Inferior parietal cortex (tissue), 1 donor: ENCODE measurements around the gene GTSF1L.
"Not testable (repeated sequence)": the region's sequence is repeated elsewhere in the genome, so short reads cannot be mapped to it uniquely, and the experiment has no call there.

ENCODE experiments used
- DNase-seq: peaks from one replicate; pipeline ENCODE4 v3.0.0-alpha.2; 2016; ENCODE audit errors: extremely low spot score

GTSF1L gene

DNA sequence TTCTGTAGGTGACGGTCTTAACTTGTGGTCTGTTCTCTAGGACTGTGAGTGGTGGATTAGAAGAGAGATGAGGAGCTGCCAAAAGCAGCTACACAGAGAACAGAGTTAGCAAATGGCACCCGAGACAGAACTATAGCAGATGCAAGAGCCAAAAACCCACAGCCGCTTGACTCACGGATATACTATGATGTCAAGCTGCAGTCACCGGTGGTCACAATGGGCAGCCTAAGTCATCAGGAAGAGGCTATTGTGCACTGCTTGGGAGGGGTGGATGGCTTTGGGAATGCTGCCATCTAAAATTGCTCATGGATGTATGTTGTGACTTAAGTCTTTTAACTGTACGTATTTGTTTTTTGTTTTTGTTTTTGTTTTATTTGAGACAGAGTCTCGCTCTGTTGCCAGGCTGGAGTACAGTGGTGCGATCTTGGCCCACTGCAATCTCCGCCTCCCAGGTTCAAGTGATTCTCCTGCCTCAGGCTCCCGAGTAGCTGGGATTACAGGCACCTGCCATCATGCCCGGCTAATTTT is at the start of gene GTSF1L:
GTSF1L (minus strand) TSS at position 192 of the 528 bp plus-strand sequence. CDS start 308 bp downstream, outside the sequence.
- no peak for DNase-seq

DNA sequence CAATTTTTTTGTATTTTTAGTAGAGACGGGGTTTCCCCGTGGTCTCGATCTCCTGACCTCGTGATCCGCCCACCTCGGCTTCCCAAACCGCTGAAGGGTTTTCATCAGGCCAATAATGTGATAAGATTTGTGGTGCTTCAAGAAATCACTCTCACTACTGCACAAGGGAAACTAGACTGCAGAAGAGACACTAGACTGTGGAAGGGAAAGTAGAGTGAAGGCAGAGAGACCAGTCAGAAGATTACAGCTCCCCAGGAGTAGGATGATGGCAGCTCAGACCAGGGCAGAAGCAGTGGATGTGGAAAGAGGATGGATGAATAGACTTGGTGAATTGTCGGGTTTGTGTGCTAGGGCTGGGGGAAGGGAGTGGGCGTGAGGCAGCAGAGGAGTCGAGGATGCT is 48.0 kb upstream of the GTSF1L start:
- DNase-seq = no peak

DNA sequence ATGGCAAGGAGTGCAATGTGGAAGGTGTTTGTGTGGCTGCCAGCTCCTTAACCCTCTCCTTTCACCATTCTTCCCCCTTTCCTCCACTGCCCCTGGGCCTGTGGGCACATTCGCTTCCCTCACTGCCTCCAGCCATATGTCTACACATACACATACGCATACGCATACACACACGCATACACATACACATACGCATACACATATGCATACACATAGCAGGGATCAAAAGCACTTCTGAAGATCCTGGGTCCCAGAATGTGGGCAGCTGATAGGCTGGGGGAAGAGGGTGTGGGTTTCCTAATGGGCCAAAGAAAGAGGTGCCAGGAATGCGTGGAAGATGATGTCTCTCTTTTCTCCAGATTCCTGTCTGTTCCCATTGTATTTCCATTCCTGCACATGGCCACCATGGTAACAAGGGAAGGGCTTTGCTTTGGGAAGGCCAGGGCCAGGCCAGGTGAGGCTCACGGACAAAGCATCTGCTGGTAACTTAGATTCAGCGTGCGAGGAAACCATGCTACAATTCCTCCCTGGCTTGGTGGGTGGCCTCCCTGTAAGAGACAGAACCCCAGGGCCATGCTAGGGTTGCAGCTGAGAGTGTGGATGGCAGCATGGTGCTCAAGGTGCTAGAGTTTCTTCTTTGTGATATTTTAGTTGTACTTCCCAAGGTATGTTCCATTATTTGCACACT is 44.8 kb upstream of the GTSF1L start:
- DNase-seq = no peak

DNA sequence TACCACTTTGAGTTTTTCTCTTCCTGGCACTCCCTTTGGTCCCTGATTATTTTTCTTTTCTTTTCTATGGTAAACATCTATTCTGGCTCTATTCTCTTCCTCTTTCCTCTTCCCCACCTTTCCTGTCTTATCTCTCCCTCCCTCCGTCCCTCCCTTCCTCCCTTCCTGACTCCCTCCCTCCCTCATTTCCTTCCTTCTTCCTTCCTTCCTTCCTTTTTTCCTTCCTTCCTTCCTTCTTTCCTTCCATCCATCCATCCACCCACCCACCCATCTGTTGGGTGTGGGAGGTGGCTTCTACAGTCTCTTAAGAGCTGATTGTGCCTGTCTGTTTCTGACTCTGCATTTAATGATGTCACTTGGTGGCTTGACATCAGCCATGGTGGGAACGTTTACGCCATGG is 43.5 kb upstream of the GTSF1L start:
- no peak for DNase-seq

DNA sequence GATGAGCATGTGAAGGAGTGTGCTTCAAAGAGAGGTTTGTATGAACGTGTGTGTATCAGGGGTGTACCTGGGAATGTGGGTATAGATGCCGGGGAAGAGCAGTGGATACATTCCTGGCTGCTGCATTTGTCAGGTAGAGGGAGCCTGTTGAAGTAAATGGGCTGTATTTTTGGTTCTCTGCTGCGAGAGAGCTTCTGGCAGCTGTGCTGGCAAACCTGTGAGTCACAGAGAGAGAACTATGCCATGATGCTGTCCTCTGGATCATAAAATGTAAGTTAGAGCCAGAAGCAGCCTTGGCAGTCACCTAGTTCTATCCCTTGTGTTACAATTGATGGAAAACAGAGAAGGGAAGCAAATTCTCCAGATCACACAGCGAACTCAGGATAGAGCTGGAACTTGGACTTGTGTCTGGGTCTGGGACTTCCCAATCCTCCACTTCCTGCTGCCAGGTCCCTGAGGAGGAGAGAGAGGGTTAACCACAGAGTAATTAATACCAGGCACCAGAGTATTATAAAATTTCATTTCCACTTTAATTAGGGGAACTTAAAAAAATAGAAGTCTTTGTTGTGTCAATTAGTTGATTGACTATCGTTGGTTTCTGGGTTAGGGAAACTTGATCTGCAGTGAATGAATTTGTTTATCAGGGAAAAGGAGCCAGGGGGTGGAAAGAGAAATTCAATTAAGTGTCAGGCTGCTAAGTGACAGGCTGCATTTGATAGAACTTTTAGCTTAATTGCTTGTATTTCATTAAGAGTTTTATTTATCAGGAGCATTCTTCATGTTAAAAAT is 41.1 kb upstream of the GTSF1L start:
- DNase-seq = peak; percentile 42

DNA sequence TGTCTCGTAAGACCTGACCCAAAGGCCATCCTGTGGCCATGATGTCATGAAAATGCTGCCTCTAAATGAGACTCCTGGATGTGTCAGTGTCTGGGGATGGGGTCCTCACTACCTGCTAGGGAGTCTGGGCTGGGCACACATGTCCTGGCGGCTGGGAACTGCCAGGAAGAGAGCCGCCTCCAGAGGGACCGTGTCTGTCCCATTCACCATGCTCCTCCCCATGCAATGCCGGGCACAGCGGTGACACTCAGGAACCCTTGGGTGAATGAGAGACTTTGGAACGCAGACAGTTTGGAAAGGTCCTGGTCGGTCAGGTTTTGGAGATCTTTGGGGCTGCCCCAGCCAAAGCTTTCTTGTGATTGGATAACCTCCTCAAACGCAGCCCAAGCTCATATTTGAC is 40.1 kb upstream of the GTSF1L start:
- no peak for DNase-seq

DNA sequence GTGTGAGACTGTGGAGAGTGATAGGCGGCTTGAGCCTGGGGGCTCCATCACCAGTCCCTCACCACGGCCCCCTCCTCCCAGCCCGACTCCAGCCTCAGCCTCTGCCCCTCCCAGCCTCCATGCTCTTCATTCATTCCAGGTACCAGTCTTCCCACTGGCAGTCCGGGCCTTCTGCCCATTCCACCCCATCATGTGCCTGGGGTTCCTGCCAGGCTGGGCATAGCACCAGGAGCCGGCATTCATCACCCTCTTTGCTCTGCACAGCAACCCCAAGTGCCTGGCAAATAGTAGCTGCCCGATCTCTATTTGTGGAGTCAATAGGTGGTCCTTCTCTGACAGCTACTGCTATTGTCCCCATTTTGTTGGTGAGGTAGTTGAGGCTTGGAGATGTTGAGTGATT is 39.6 kb upstream of the GTSF1L start:
- peak; percentile 51 for DNase-seq

DNA sequence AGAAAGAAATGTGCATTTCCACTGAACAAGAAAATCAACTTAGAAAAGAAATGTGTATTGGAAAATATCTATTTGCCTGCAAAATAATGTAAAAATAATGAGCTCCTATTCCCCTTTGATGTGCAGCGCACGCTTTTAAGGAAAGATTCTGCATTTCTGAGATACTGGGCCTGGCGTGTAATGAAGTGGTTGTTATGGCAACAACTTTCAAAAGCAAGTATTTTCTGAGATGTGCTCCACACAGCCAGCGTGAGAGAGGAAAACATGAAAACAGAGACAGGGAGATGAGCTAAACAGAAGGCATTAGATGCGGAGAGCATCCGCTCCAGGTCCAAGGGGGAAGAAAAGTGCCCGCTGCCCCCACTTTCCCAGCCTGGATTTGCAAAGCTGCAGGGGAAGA is 39.1 kb upstream of the GTSF1L start:
- DNase-seq = peak; percentile 46

DNA sequence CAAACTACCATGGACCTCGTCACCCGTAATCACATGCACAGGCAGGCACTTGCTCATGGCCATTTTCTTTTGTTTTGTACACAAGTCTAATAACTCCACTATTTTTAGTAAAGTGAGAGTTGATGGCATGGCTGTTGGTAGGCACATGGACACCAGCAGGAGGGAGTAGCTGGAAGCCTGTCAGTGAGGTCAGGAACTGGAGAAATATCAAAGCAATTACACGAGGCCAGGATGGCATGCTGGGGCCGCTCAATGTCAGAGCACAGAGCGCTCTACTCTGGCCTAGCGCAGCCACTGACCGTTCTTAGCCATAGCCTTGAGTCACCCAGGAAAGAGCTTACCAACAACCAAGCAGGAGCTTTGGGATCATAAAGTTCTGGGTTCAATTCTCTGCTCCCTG is 36.1 kb upstream of the GTSF1L start:
- DNase-seq = no peak

DNA sequence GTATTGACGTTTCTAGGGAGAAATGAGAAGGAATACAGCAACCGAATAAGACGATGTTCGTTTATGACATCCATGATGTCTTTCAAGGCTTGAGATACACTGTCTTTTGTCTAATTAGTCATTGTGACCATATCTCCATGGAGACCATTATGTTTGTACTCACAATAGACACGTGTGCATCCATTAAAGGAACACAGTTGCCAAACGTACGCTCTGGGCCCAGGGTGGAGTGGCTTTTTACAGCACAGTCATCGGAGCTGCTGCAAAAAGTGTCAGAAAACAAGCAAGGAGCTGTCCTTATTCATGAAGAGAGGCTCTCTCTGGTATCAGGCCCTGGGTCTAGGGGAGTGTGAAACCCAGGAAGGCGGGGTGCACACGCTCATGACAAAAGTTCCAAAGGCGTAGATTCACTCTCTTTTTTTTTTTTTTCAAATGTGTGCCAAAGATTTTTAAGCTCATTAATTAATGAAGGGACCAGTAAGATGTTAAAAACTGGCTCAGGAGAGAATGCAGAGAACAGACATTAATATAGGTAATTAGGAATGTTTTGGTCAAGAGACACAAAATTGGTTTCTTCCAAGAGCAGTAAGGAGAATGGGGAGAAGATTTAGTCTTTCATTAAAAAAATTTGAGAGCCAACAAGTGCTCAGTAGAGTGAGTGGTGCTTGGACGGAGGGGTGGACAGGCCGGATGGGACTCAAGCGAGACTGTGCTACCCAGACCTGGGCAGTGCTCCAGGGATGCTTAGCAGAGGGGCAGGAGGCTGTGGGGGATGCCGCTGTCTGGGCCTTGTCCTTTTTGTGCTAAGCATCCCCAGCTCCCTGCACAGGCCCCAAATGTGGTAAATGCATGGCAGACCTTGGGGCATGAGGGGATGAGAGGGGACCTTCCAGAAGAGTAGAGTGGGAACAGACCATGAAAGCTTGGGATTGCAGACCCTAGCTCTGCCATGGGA is 34.9 kb upstream of the GTSF1L start:
- no peak for DNase-seq

DNA sequence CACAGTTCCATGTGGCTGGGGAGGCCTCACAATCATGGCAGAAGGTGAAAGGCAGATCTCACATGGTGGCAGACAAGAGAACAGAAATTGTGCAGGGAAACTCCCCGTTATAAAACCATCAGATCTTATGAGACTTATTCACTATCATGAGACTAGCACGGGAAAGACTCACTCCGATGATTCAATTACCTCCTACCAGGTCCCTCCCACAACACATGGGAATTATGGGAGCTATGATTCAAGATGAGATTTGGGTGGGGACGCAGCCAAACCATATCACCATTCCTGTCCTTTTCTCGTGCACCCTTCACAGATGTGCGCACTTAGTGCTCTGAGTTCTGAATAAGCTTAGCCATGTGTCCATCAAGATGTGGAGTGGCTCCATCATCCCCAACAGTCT is 31.1 kb upstream of the GTSF1L start:
- not testable (repeated sequence) for DNase-seq

DNA sequence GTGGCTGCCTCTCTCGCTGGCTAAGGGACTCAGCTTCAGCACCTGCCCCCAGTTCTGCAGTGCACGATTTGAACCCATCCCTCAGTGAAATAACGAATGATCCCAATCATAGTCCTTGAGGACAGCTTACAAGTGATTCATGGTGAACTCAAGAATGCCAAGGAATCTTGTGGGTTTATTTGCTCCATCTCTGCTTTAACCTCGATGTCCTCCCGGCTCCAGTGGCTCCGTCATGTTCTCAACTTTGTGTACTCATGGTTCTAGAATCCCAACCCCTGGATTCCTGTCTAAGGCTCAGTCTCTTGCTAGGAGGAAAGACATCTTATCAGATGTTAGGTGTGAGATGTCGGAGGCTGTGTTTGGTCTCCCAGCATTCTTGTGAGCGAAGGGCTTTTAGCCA is 29.0 kb upstream of the GTSF1L start:
- DNase-seq = no peak

DNA sequence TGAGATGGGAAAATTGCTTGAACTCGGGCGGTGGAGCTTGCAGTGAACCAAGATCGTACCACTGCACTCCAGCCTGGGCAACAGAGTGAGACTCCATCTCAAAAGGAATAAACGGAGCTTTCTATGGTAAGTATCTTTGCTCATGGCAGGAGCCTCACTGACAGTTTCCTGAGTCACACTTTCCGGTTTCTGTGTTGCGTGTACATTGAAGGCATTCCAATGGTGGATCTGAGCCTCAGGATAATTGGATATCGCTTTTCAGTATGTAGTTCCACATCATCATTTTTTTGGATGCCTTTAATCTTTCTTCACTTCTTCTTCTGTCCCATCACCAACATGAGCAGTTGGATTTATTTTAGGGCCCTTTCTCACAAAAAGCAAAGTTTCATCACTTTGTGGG is 28.6 kb upstream of the GTSF1L start:
- DNase-seq = no peak

DNA sequence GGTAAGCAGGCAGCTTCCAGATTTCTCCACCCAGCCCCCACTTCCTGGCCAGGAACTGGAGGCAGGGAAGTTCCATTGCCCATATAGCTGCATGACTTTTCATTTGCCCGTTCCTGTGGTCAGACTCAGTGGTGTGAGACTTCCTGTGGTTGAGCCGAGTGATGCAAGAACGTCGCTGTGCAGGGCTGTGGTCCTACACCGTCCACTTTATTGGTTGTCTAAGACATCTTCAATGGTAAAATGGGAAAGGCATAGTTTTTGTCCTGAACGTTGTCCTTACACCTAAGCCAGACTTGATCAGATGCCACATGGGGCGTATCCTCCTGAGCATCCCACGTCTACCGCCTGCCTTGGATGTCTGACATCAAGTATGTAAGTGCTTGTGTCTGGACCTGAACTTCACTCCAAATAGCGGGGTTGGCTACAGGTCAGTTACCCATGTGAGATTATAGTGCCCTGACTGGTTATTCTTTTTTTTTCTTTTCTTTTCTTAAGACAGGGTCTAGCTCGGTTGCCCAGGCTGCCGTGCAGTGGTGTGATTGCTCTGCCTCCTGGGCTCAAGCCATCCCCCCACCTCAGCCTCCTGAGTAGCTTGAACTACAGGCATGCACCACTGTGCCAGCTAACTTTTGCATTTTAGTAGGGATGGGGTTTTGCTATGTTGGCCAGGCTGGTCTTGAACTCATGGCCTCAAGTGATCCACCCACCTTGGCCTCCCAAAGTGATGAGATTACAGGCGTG is 25.9 kb upstream of the GTSF1L start:
- no peak for DNase-seq

DNA sequence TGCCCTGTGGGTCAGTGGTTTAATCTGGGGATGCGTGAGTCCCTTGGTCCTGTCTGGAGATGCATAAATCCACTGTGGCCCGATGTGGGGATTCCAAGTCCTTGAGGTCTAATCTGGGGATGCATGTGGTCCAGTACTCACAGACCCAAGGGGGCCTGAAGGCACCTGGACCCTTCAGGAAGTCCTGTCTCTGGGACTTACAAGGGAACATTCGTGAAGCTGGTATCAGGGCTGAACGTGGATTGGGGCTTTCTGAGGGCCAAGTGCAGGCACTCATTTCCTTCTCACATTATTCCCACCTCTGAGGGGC is 25.2 kb upstream of the GTSF1L start:
- DNase-seq = no peak

DNA sequence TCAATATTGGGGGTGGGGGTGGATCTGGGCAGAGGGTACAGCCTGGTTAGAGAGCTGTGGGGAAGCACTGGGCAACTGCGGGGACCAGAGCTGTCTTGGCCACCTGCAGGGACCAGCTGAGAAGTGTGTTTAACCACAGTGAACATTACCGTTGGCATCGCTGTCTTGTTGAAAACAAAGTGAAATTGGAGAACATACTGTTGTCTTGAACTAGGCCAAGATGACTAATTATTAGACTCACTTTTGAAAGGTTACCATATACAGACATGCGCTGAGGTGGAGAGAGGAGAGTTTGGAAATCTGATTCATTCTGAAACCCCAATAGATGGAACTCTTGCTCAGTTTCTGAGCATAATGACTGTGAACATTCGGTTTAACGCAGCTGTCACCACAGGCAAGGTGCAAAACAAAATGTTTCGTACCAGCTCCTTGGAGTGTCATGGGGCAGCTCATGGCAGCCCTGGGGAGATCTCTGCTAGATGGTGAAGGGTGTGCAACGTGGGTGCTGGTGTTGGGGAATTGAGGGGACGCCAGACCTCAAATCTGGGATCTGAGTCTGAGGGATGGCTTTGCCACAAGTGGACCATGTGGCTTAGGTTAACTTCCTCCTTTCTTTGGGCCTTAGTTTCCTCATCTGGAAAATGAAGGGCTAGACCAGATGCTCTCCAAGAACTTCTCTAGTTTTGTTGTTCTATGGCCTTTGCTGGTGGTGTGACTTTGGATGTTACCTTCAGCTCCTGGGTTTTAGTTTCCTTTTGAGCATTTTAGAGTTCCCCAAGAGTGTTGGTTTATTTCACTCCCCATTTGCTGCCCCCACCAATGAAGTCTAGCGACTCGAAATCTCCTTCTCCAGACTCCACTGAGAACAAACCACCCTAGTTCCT is 24.6 kb upstream of the GTSF1L start:
- DNase-seq = no peak

DNA sequence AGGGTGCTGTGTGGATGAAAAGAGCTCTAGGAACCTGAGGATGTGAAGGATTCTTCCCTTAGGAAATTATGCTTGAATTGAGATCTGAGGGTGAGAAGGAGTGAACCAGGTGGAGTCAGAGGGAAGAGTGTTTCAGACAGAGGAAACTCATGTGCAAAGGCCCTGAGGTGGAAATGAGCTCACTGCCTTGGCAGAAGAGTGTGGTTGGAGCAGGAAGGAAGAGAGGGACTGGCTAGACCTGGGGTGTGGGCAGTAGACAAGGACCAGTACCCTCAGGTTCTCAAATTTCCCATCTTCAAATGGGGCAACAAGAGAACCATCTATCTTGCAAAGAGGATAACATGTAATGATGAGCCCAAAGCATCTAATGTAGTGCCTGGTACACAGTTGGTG is 24.0 kb upstream of the GTSF1L start:
- no peak for DNase-seq

DNA sequence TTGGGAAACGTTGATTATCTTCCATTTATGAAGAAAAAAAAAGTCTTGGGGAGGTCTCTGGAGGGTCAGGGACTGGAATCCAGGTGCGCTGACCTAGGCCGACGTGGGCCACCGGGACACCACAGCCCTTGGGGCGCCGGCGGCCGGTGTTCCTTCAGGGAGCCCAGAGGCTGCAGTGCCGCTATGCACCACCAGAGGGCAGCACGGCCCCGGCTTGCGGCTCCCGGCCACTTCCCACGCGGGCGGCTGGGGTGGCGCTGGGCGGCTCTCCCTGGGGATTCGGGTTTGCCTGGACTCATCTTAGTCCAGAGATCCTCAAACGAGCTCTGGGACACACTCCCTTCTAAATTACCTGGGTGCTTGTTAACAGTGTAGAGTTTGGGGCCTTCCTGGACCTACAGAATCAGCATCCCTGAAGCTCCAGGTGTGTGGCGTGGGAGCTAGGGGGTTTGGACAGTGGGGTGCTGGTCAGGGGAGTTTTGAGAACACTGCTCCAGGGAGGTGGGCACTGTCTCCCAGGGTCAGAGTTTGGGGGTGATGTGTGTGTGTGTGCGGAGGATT is 23.0 kb upstream of the GTSF1L start:
- peak; percentile 70 for DNase-seq

DNA sequence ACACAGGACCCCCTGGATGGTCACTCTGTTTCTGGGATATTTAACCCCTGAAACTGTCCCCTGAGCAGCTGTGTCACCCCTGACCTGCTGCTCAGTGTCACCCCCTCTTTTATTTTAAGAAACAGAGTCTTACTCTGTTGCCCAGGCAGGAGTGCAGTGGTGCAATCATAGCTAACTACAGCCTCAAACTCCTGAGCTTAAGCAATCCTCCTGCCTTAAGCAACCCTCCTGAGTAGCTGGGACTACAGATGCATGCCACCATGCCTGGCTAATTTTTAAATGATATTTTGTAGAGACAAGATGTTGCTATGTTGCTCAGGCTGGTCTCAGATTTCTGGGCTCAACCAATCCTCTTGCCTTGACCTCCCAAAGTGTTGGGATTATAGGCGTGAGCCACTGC is 21.5 kb upstream of the GTSF1L start:
- no peak for DNase-seq
